ENCODE measurements around the gene HBS1L. TPM values are rescaled to one million over a fixed set of nuclear protein-coding genes. Genes with fewer than 3 reads are reported as not detected.

Gene HBS1L
- total and polyA plus RNA-seq, 4 donors = 32.7 to 89.0 (median 52.2) TPM

DNA sequence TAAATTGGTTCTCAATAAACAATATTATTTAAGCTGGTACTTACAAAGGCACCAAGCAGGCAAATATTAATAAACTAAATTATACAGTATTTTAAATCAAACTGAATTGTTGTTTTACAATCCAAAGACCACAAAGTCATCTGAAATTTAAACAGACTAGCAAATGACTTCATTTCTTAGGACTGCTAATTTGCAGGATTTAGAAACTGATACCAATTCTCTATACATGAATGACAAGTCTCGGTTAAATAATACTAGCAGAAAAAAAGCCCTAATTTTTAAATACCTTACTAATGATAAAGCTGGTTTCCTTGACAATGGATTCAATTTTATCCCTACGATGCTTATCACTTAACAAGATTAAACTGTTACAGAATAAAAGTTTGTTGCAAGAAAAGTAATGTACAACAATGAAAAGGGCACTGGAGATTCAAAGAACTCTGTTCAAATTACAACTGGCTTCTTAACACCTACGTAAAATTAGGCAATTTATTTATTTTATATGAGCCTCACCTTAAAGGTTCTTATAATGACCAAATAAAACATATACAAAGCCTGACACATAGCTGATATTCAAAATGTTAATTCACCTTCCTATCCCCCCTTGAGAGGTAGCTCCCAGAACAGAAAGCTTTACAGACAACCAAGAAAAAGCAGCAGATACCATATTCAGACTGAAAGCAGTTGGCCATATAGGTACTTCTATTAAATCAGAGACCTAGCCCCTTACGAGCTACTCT, 33.1 kb downstream of the HBS1L start:
- H3K4me3 ChIP-seq (ENCODE audit: low read depth in 1 of 3, low read length in 3 of 3) = no peak overlapping the region
- no peak overlapping the region for H3K9ac ChIP-seq (ENCODE audit: low read depth in 1 of 2, low read length in 2 of 2)
- DNase-seq (ENCODE audit: low spot score) = no peak
- no peaks in the 10 kb centered on the region for H3K27me3 ChIP-seq (ENCODE audit: control insufficient read depth in 4 of 4, insufficient read depth in 4 of 4, low read length in 3 of 4)
- WGBS = 88% methylated on average over 4 of the region's 4 CpGs
- H3K36me3 ChIP-seq (ENCODE audit: control insufficient read depth in 4 of 4, insufficient read depth in 3 of 4, low read depth in 1 of 4, low read length in 3 of 4) = peaks cover 0 to 1% (median 0%) of the 10 kb centered on the region in 4 donors
- H3K4me1 ChIP-seq (ENCODE audit: control insufficient read depth in 4 of 4, insufficient read depth in 4 of 4, low read length in 3 of 4) = no peaks in the 10 kb centered on the region
- TF ChIP-seq RAD21 (IDR thresholded peaks at IDR 0.05) = no peak
- TF ChIP-seq NR2F2 (IDR thresholded peaks at IDR 0.05) = no peak
- TF ChIP-seq, protein P1, sequence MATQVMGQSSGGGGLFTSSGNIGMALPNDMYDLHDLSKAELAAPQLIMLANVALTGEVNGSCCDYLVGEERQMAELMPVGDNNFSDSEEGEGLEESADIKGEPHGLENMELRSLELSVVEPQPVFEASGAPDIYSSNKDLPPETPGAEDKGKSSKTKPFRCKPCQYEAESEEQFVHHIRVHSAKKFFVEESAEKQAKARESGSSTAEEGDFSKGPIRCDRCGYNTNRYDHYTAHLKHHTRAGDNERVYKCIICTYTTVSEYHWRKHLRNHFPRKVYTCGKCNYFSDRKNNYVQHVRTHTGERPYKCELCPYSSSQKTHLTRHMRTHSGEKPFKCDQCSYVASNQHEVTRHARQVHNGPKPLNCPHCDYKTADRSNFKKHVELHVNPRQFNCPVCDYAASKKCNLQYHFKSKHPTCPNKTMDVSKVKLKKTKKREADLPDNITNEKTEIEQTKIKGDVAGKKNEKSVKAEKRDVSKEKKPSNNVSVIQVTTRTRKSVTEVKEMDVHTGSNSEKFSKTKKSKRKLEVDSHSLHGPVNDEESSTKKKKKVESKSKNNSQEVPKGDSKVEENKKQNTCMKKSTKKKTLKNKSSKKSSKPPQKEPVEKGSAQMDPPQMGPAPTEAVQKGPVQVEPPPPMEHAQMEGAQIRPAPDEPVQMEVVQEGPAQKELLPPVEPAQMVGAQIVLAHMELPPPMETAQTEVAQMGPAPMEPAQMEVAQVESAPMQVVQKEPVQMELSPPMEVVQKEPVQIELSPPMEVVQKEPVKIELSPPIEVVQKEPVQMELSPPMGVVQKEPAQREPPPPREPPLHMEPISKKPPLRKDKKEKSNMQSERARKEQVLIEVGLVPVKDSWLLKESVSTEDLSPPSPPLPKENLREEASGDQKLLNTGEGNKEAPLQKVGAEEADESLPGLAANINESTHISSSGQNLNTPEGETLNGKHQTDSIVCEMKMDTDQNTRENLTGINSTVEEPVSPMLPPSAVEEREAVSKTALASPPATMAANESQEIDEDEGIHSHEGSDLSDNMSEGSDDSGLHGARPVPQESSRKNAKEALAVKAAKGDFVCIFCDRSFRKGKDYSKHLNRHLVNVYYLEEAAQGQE (IDR thresholded peaks at IDR 0.05) = no peak
- TF ChIP-seq, protein P2, sequence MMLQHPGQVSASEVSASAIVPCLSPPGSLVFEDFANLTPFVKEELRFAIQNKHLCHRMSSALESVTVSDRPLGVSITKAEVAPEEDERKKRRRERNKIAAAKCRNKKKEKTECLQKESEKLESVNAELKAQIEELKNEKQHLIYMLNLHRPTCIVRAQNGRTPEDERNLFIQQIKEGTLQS (IDR thresholded peaks at IDR 0.05) = no peak
- TF ChIP-seq FOXA2 (IDR thresholded peaks at IDR 0.05) = no peak
- TF ChIP-seq JUND (IDR thresholded peaks at IDR 0.05) = no peak
- no peak for TF ChIP-seq SP1 (IDR thresholded peaks at IDR 0.05)
- no peak for TF ChIP-seq HNF4A (conservative IDR thresholded peaks at IDR 0.05)
- TF ChIP-seq, protein P3, sequence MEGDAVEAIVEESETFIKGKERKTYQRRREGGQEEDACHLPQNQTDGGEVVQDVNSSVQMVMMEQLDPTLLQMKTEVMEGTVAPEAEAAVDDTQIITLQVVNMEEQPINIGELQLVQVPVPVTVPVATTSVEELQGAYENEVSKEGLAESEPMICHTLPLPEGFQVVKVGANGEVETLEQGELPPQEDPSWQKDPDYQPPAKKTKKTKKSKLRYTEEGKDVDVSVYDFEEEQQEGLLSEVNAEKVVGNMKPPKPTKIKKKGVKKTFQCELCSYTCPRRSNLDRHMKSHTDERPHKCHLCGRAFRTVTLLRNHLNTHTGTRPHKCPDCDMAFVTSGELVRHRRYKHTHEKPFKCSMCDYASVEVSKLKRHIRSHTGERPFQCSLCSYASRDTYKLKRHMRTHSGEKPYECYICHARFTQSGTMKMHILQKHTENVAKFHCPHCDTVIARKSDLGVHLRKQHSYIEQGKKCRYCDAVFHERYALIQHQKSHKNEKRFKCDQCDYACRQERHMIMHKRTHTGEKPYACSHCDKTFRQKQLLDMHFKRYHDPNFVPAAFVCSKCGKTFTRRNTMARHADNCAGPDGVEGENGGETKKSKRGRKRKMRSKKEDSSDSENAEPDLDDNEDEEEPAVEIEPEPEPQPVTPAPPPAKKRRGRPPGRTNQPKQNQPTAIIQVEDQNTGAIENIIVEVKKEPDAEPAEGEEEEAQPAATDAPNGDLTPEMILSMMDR (IDR thresholded peaks at IDR 0.05; ENCODE audit: low read depth, low read length, missing input control) = no peak
- H3K27ac ChIP-seq (ENCODE audit: low read depth in 1 of 2, low read length in 2 of 2) = no peak overlapping the region
- H3K9me3 ChIP-seq (ENCODE audit: control insufficient read depth in 4 of 4, low read length in 3 of 4) = no peaks in the 10 kb centered on the region

DNA sequence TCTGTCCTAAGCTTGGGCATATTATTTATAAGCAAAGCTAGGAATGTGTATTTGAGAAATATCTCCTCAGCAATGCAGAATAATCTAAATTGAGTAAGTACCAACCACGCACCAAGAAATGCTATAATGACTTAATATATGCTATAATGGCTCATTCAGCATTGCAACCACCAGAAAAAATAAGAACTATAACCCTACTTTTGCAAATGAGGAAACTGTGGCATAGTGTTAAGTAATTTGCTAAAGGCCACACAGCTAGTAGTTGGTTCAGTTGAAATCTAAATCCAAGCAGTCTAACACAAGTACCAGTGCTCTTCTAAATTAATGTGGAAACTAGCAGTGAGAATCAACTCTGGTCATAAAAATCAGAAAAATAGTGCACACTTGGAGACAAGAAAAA, 35.7 kb downstream of the HBS1L start:
- no peak overlapping the region for H3K9ac ChIP-seq (ENCODE audit: low read depth in 1 of 2, low read length in 2 of 2)
- WGBS = 97% methylated on average over 1 of the region's 1 CpG
- H3K4me1 ChIP-seq (ENCODE audit: control insufficient read depth in 4 of 4, insufficient read depth in 4 of 4, low read length in 3 of 4) = no peaks in the 10 kb centered on the region
- H3K27ac ChIP-seq (ENCODE audit: low read depth in 1 of 2, low read length in 2 of 2) = no peak overlapping the region
- H3K9me3 ChIP-seq (ENCODE audit: control insufficient read depth in 4 of 4, low read length in 3 of 4) = no peaks in the 10 kb centered on the region
- DNase-seq (ENCODE audit: low spot score) = no peak
- H3K27me3 ChIP-seq (ENCODE audit: control insufficient read depth in 4 of 4, insufficient read depth in 4 of 4, low read length in 3 of 4) = no peaks in the 10 kb centered on the region
- peaks cover 0 to 2% (median under 1%) of the 10 kb centered on the region in 4 donors for H3K36me3 ChIP-seq (ENCODE audit: control insufficient read depth in 4 of 4, insufficient read depth in 3 of 4, low read depth in 1 of 4, low read length in 3 of 4)
- no peak overlapping the region for H3K4me3 ChIP-seq (ENCODE audit: low read depth in 1 of 3, low read length in 3 of 3)
- TF ChIP-seq SP1 (IDR thresholded peaks at IDR 0.05) (no peak), YY1 (IDR thresholded peaks at IDR 0.05) (no peak), EGR1 (IDR thresholded peaks at IDR 0.05; ENCODE audit: low read depth in 2 of 2) (no peak), JUND (IDR thresholded peaks at IDR 0.05) (no peak), NR2F2 (IDR thresholded peaks at IDR 0.05) (no peak), TAF1 (conservative IDR thresholded peaks at IDR 0.05) (no peak), FOXA2 (IDR thresholded peaks at IDR 0.05) (no peak), HNF4A (conservative IDR thresholded peaks at IDR 0.05) (no peak), FOXA1 (IDR thresholded peaks at IDR 0.05) (no peak), RAD21 (IDR thresholded peaks at IDR 0.05) (no peak), HNF4G (IDR thresholded peaks at IDR 0.05) (no peak)
- TF ChIP-seq, protein P4, sequence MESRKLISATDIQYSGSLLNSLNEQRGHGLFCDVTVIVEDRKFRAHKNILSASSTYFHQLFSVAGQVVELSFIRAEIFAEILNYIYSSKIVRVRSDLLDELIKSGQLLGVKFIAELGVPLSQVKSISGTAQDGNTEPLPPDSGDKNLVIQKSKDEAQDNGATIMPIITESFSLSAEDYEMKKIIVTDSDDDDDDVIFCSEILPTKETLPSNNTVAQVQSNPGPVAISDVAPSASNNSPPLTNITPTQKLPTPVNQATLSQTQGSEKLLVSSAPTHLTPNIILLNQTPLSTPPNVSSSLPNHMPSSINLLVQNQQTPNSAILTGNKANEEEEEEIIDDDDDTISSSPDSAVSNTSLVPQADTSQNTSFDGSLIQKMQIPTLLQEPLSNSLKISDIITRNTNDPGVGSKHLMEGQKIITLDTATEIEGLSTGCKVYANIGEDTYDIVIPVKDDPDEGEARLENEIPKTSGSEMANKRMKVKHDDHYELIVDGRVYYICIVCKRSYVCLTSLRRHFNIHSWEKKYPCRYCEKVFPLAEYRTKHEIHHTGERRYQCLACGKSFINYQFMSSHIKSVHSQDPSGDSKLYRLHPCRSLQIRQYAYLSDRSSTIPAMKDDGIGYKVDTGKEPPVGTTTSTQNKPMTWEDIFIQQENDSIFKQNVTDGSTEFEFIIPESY (IDR thresholded peaks at IDR 0.05) = no peak
- TF ChIP-seq, protein P2 (IDR thresholded peaks at IDR 0.05) = no peak
- TF ChIP-seq, protein P1 (IDR thresholded peaks at IDR 0.05) = no peak
- TF ChIP-seq, protein P5, sequence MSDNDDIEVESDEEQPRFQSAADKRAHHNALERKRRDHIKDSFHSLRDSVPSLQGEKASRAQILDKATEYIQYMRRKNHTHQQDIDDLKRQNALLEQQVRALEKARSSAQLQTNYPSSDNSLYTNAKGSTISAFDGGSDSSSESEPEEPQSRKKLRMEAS (IDR thresholded peaks at IDR 0.05) = no peak
- TF ChIP-seq, protein P3 (IDR thresholded peaks at IDR 0.05; ENCODE audit: low read depth, low read length, missing input control) = no peak

All from liver (tissue), 9 donors.